GM23338 (cell line): ENCODE results near the gene ROBO1.

Source experiments
- CREB1 ChIP-seq: fragments of 250-450 bp; sonication (Bioruptor Pico); IDR thresholded peaks from 2 replicates; pipeline ENCODE4 v1.5.0; 2020; ENCODE audit warnings: low read depth, mild to moderate bottlenecking, moderate library complexity
- CTCF ChIP-seq, 2 experiments: fragments of 200-600 bp in 1 of 2; sonication (generic) in 1 of 2; conservative IDR thresholded peaks; 2 replicates each; pipeline versions ENCODE4 v1.5.1 to v1.6.1; 2016 to 2017; ENCODE audit warnings: antibody characterized with exemption in 2 of 2, low read depth in 2 of 2, mild to moderate bottlenecking in 2 of 2, moderate library complexity in 1 of 2
- ETS1 ChIP-seq: IDR thresholded peaks from 2 replicates; pipeline ENCODE4 v1.6.1; 2016; ENCODE audit warnings: antibody characterized with exemption
- EZH2 ChIP-seq: fragments of 200-600 bp; sonication (generic); IDR thresholded peaks from one replicate; pipeline ENCODE4 v1.8.0; 2017; ENCODE audit warnings: antibody characterized with exemption, mild to moderate bottlenecking, low read depth; ENCODE audit not compliant: unreplicated experiment
- EZH2phosphoT487 ChIP-seq: fragments of 200-600 bp; sonication (generic); IDR thresholded peaks from one replicate; pipeline ENCODE4 v1.8.1; 2018; ENCODE audit warnings: antibody characterized with exemption; ENCODE audit not compliant: unreplicated experiment
- JUNB ChIP-seq: IDR thresholded peaks from one replicate; pipeline ENCODE4 v1.6.1; 2016; ENCODE audit warnings: antibody characterized with exemption; ENCODE audit not compliant: unreplicated experiment
- NANOG ChIP-seq: IDR thresholded peaks from 2 replicates; pipeline ENCODE4 v1.6.1; 2016; ENCODE audit warnings: antibody characterized with exemption, borderline replicate concordance
- POLR2AphosphoS5 ChIP-seq: IDR thresholded peaks from 2 replicates; pipeline ENCODE4 v1.6.1; 2016; ENCODE audit warnings: antibody characterized with exemption, low read depth
- REST ChIP-seq: IDR thresholded peaks from one replicate; pipeline ENCODE4 v1.6.1; 2018; ENCODE audit warnings: antibody characterized with exemption; ENCODE audit not compliant: unreplicated experiment
- ZNF331 ChIP-seq: fragments of 250-450 bp; sonication (Bioruptor Pico); IDR thresholded peaks from 2 replicates; pipeline ENCODE4 v1.5.0; 2020; ENCODE audit warnings: low read depth, mild to moderate bottlenecking, moderate library complexity

- no peak for TF ChIP-seq EZH2
- TF ChIP-seq POLR2AphosphoS5 = no peak
- no peak for TF ChIP-seq CTCF (conservative IDR thresholded peaks at IDR 0.05; ENCODE audit: low read depth in 2 of 2)
- TF ChIP-seq EZH2phosphoT487 = no peak
- no peak for TF ChIP-seq REST
- TF ChIP-seq CREB1 (CRISPR knock-in tag) = no peak
- TF ChIP-seq JUNB = no peak
- no peak for TF ChIP-seq NANOG
- TF ChIP-seq ETS1 = no peak
- no peak for TF ChIP-seq ZNF331
Observed at GRCh38 chr3:78977073-78977472, 790.7 kb downstream of the ROBO1 start.
